Heart left ventricle (tissue), 16 donors: Measurements from ENCODE around the gene SLC15A4. TPM values are rescaled to one million over a fixed set of nuclear protein-coding genes. Genes with fewer than 3 reads are reported as not detected.

Experiments used
- ATAC-seq, 4 donors: fragments of 200-7000 bp; cut with Tn5 transposase; one replicate each; pipeline ENCODE4 v1.9.1; 2020 to 2022; ENCODE audit warnings: moderate library complexity in 4 of 4, mild to moderate bottlenecking in 3 of 4, moderate number of reproducible peaks in 1 of 4
- DNase-seq, 5 donors: peaks; one replicate each; pipeline ENCODE4 v3.0.0-alpha.2; 2020
- H3K27ac ChIP-seq, 12 donors: fragments of 200-600 bp; sonication (generic) in 4 of 12; one replicate each; pipeline versions ENCODE4 v1.5.0 to v1.8.0; 2016 to 2022; ENCODE audit warnings: mild to moderate bottlenecking in 2 of 12
- H3K27me3 ChIP-seq, 9 donors: fragments of 200-600 bp; sonication (generic) in 2 of 9; one replicate each; pipeline versions ENCODE4 v1.5.1 to v1.8.0; 2016 to 2022; ENCODE audit warnings: mild to moderate bottlenecking in 3 of 9
- H3K36me3 ChIP-seq, 9 donors: fragments of 200-600 bp; sonication (generic) in 2 of 9; one replicate each; pipeline versions ENCODE4 v1.5.0 to v1.8.0; 2018 to 2022; ENCODE audit warnings: mild to moderate bottlenecking in 2 of 9
- H3K4me1 ChIP-seq, 12 donors: fragments of 200-600 bp; sonication (generic) in 4 of 12; one replicate each; pipeline versions ENCODE4 v1.5.0 to v1.8.0; 2016 to 2022; ENCODE audit warnings: mild to moderate bottlenecking in 3 of 12
- H3K4me3 ChIP-seq, 12 donors: fragments of 200-600 bp; sonication (generic) in 4 of 12; one replicate each; pipeline versions ENCODE4 v1.5.0 to v1.8.0; 2017 to 2022; ENCODE audit warnings: mild to moderate bottlenecking in 9 of 12, moderate library complexity in 4 of 12
- H3K9me3 ChIP-seq, 12 donors: fragments of 200-600 bp; sonication (generic) in 4 of 12; one replicate each; pipeline versions ENCODE4 v1.5.0 to v1.8.0; 2016 to 2022; ENCODE audit warnings: mild to moderate bottlenecking in 1 of 12
- CTCF ChIP-seq, 12 donors: fragments of 200-600 bp; sonication (generic) in 4 of 12; IDR thresholded peaks; one replicate each; pipeline versions ENCODE4 v1.5.0 to v1.8.0; 2018 to 2022; ENCODE audit warnings: antibody characterized with exemption in 12 of 12, mild to moderate bottlenecking in 5 of 12
- POLR2A ChIP-seq, 2 donors: fragments of 450-650 bp; IDR thresholded peaks; one replicate each; pipeline ENCODE4 v1.6.1; 2017; ENCODE audit warnings: antibody characterized with exemption in 2 of 2, mild to moderate bottlenecking in 2 of 2, moderate library complexity in 2 of 2
- WGBS, 4 donors: extraction: QIAGEN DNeasy Blood & Tissue Kit in 2 of 4; methylation state at CpG; one replicate each; pipeline versions ENCODE4 v1.1.5 to v1.1.7; 2013 to 2018; 5-methylcytosine and 5-hydroxymethylcytosine counted together
- intact Hi-C, 10 donors: fragments of 100-400 bp; cut with DNase I; formaldehyde crosslinking; loops; one replicate each; pipeline versions ENCODE4 v1.11.1 to v1.14.2; 2022
- polyA plus RNA-seq, 2 donors: library from polyadenylated mRNA; stranded (reverse); fragments of 200-250 nt; gene quantifications; one replicate each; pipeline ENCODE4 v1.2.3, GENCODE V29; 2013
- total RNA-seq, 9 donors: library from RNA; depleted of rRNA in 2 of 9; stranded (reverse); fragments of >200 nt in 2 of 9; fragmentation: NEBNext Ultra II Directional in 3 of 9; extraction: Animal tissue kit (Norgen Biotek cat#: 25700) in 3 of 9; gene quantifications; one replicate each; pipeline versions ENCODE4 v1.1.0 to v1.2.4, GENCODE V29; 2016 to 2023
- donor health status: ischemic (EF 13 %, LVEDD 7.1; RV severe dilation, severe dysfunction).
- donor health status: healthy with polysubstance abuse.
- donor health status: DM: no; HTN: yes; CAD: no.
- donor health status: DM: no; HTN: no; CAD: no.
- donor health status: ischemic (EF 25% LVEDD 6.9; RV normal size, moderate dysfunction).
- donor health status: ischemic (EF 25% LVEDD 5.7; RV mildly dilated, moderate dysfunction).
- donor health status: healthy.
- donor health status: DM: yes; HTN: yes; CAD: no.
- donor health status: ischemic (EF 35%, LVEDD 5.7; RV mildly dilated, moderate dysfunction).
- donor health status: nonischemic (EF 11% LVEDD 7.7; RV severe dilation, severe dysfunction).
- donor health status: DM: yes; HTN: yes; CAD: no.
- donor health status: PGD.
- donor health status: ischemic (EF 29% LVEDD 5.4; RV normal size, mild dysfunction).
- donor health status: nonischemic (EF 23%, LVEDD 6.1; RV moderate dilation, normal function).

Gene SLC15A4
- total and polyA plus RNA-seq, 11 donors = 10.5 to 31.5 (median 18.1) TPM

- peaks cover 0 to 47% (median 10%) of the 10 kb centered on the region in 12 donors for H3K4me1 ChIP-seq
- H3K36me3 ChIP-seq = peaks cover 0 to 91% (median 82%) of the 10 kb centered on the region in 9 donors
- peak overlapping the region in 3 of 12 donors; percentile 23 to 66 (median 32) for H3K27ac ChIP-seq
- DNase-seq (peak in 1 of 5 donors; percentile 15), ATAC-seq (peak in 3 of 4 donors; percentile 31 to 58 (median 38))
- no peaks in the 10 kb centered on the region for H3K9me3 ChIP-seq
- intact Hi-C loops = no loop called here
- WGBS, 4 donors = 64 to 74% (median 66%) methylated on average over 20 of the region's 20 CpGs
- no peak overlapping the region for H3K4me3 ChIP-seq
- no peak for TF ChIP-seq CTCF (IDR thresholded peaks at IDR 0.05)
- no peak for TF ChIP-seq POLR2A (IDR thresholded peaks at IDR 0.05)
- H3K27me3 ChIP-seq = no peaks in the 10 kb centered on the region
Observed at GRCh38 chr12:128797119-128798118, 26.3 kb downstream of the SLC15A4 start.

GRCh38 chr12:128796439-128797118, 27.2 kb downstream of the SLC15A4 start:
- ATAC-seq (peak in 1 of 4 donors; percentile 8), DNase-seq (peak in 1 of 5 donors; percentile 17)
- Histone ChIP-seq H3K4me1 (peaks cover 0 to 47% (median 4%) of the 10 kb centered on the region in 12 donors), H3K27ac (peak overlapping the region in 2 of 12 donors; percentile 23 to 66), H3K36me3 (peaks cover 0 to 100% (median 89%) of the 10 kb centered on the region in 9 donors), H3K27me3 (no peaks in the 10 kb centered on the region), H3K9me3 (no peaks in the 10 kb centered on the region), H3K4me3 (no peak overlapping the region)
- intact Hi-C loops = no loop called here
- no peak for TF ChIP-seq POLR2A (IDR thresholded peaks at IDR 0.05)
- TF ChIP-seq CTCF (IDR thresholded peaks at IDR 0.05) = no peak
- 90 to 92% (median 91%) methylated on average over 19 of the region's 19 CpGs for WGBS, 4 donors

- intact Hi-C loops = no loop called here
- H3K27ac ChIP-seq = peak overlapping the region in 1 of 12 donors; percentile 66
Observed at GRCh38 chr12:128795530-128796361, 28.0 kb downstream of the SLC15A4 start.

More at GRCh38 chr12:128795530-128796361, 28.0 kb downstream of the SLC15A4 start:
- DNase-seq = peak in 1 of 5 donors; percentile 12
- Histone ChIP-seq H3K9me3 (no peaks in the 10 kb centered on the region), H3K36me3 (peaks cover 0 to 99% (median 89%) of the 10 kb centered on the region in 9 donors), H3K27me3 (no peaks in the 10 kb centered on the region), H3K4me3 (no peak overlapping the region), H3K4me1 (peaks cover 0 to 51% (median 7%) of the 10 kb centered on the region in 12 donors)
- whole genome bisulfite sequencing, 4 donors = 88 to 94% (median 89%) methylated on average over 28 to 30 of the region's 30 CpGs
- no peak for ATAC-seq
- TF ChIP-seq POLR2A (IDR thresholded peaks at IDR 0.05) (no peak), CTCF (IDR thresholded peaks at IDR 0.05) (no peak)
